ENCODE data around the gene PDE9A.

The PDE9A gene

GRCh38 chr21:42678618-42679295 lies 25.3 kb downstream of the PDE9A start:
- Histone ChIP-seq H3K4me1 (ENCODE audit: control insufficient read depth, insufficient read depth, low read length) (peaks cover 30% of the 10 kb centered on the region), H3K27me3 (ENCODE audit: control insufficient read depth, insufficient read depth, low read length) (peaks cover 48% of the 10 kb centered on the region), H3K9me3 (replicated peaks; ENCODE audit: low read length) (no peaks in the 10 kb centered on the region), H3K4me2 (ENCODE audit: low read length) (no peak overlapping the region), H3K4me3 (ENCODE audit: low read length) (no peak overlapping the region), H3K9ac (ENCODE audit: low read depth, low read length) (no peak overlapping the region), H3K36me3 (ENCODE audit: insufficient read depth, low read length) (no peaks in the 10 kb centered on the region)

GRCh38 chr21:42679319-42680057 lies 26.1 kb downstream of the PDE9A start:
- no peak overlapping the region for H3K4me2 ChIP-seq (ENCODE audit: low read length)
- H3K9me3 ChIP-seq (replicated peaks; ENCODE audit: low read length) = no peaks in the 10 kb centered on the region
- H3K4me3 ChIP-seq (ENCODE audit: low read length) = no peak overlapping the region
- H3K27me3 ChIP-seq (ENCODE audit: control insufficient read depth, insufficient read depth, low read length) = peaks cover 52% of the 10 kb centered on the region
- H3K4me1 ChIP-seq (ENCODE audit: control insufficient read depth, insufficient read depth, low read length) = peaks cover 34% of the 10 kb centered on the region
- H3K9ac ChIP-seq (ENCODE audit: low read depth, low read length) = no peak overlapping the region
- no peaks in the 10 kb centered on the region for H3K36me3 ChIP-seq (ENCODE audit: insufficient read depth, low read length)

- Histone ChIP-seq H3K9me3 (replicated peaks; ENCODE audit: low read length) (no peaks in the 10 kb centered on the region), H3K36me3 (ENCODE audit: insufficient read depth, low read length) (no peaks in the 10 kb centered on the region), H3K9ac (ENCODE audit: low read depth, low read length) (no peak overlapping the region), H3K4me3 (ENCODE audit: low read length) (no peak overlapping the region), H3K4me2 (ENCODE audit: low read length) (no peak overlapping the region), H3K4me1 (ENCODE audit: control insufficient read depth, insufficient read depth, low read length) (peaks cover 34% of the 10 kb centered on the region), H3K27me3 (ENCODE audit: control insufficient read depth, insufficient read depth, low read length) (peaks cover 48% of the 10 kb centered on the region)
These were observed 26.6 kb downstream of the PDE9A start for GRCh38 chr21:42680058-42680330.

GRCh38 chr21:42680429-42680828 lies 27.0 kb downstream of the PDE9A start:
- Histone ChIP-seq H3K9me3 (replicated peaks; ENCODE audit: low read length) (no peaks in the 10 kb centered on the region), H3K4me3 (ENCODE audit: low read length) (no peak overlapping the region), H3K27me3 (ENCODE audit: control insufficient read depth, insufficient read depth, low read length) (peaks cover 44% of the 10 kb centered on the region), H3K4me1 (ENCODE audit: control insufficient read depth, insufficient read depth, low read length) (peaks cover 38% of the 10 kb centered on the region), H3K9ac (ENCODE audit: low read depth, low read length) (no peak overlapping the region), H3K36me3 (ENCODE audit: insufficient read depth, low read length) (no peaks in the 10 kb centered on the region), H3K4me2 (ENCODE audit: low read length) (no peak overlapping the region)

GRCh38 chr21:42681296-42682206 lies 28.1 kb downstream of the PDE9A start:
- Histone ChIP-seq H3K4me2 (ENCODE audit: low read length) (no peak overlapping the region), H3K27me3 (ENCODE audit: control insufficient read depth, insufficient read depth, low read length) (peaks cover 32% of the 10 kb centered on the region), H3K9me3 (replicated peaks; ENCODE audit: low read length) (no peaks in the 10 kb centered on the region), H3K36me3 (ENCODE audit: insufficient read depth, low read length) (no peaks in the 10 kb centered on the region), H3K9ac (ENCODE audit: low read depth, low read length) (no peak overlapping the region), H3K4me1 (ENCODE audit: control insufficient read depth, insufficient read depth, low read length) (peaks cover 38% of the 10 kb centered on the region), H3K4me3 (ENCODE audit: low read length) (no peak overlapping the region)

- Histone ChIP-seq H3K9ac (ENCODE audit: low read depth, low read length) (no peak overlapping the region), H3K4me3 (ENCODE audit: low read length) (no peak overlapping the region), H3K36me3 (ENCODE audit: insufficient read depth, low read length) (no peaks in the 10 kb centered on the region), H3K9me3 (replicated peaks; ENCODE audit: low read length) (no peaks in the 10 kb centered on the region), H3K27me3 (ENCODE audit: control insufficient read depth, insufficient read depth, low read length) (peaks cover 30% of the 10 kb centered on the region), H3K4me1 (ENCODE audit: control insufficient read depth, insufficient read depth, low read length) (peaks cover 34% of the 10 kb centered on the region), H3K4me2 (ENCODE audit: low read length) (no peak overlapping the region)
These were observed 29.3 kb downstream of the PDE9A start for GRCh38 chr21:42682661-42683210.

GRCh38 chr21:42683371-42684108 lies 30.1 kb downstream of the PDE9A start:
- no peak overlapping the region for H3K4me3 ChIP-seq (ENCODE audit: low read length)
- peaks cover 31% of the 10 kb centered on the region for H3K27me3 ChIP-seq (ENCODE audit: control insufficient read depth, insufficient read depth, low read length)
- H3K4me1 ChIP-seq (ENCODE audit: control insufficient read depth, insufficient read depth, low read length) = peaks cover 26% of the 10 kb centered on the region
- H3K9me3 ChIP-seq (replicated peaks; ENCODE audit: low read length) = no peaks in the 10 kb centered on the region
- no peak overlapping the region for H3K4me2 ChIP-seq (ENCODE audit: low read length)
- no peak overlapping the region for H3K9ac ChIP-seq (ENCODE audit: low read depth, low read length)
- no peaks in the 10 kb centered on the region for H3K36me3 ChIP-seq (ENCODE audit: insufficient read depth, low read length)

- Histone ChIP-seq H3K27me3 (ENCODE audit: control insufficient read depth, insufficient read depth, low read length) (peaks cover 34% of the 10 kb centered on the region), H3K36me3 (ENCODE audit: insufficient read depth, low read length) (no peaks in the 10 kb centered on the region), H3K4me2 (ENCODE audit: low read length) (peak overlapping the region; percentile 82), H3K4me3 (ENCODE audit: low read length) (peak overlapping the region; percentile 61), H3K9me3 (replicated peaks; ENCODE audit: low read length) (no peaks in the 10 kb centered on the region), H3K9ac (ENCODE audit: low read depth, low read length) (peak overlapping the region; percentile 61), H3K4me1 (ENCODE audit: control insufficient read depth, insufficient read depth, low read length) (peaks cover 24% of the 10 kb centered on the region)
These were observed 30.9 kb downstream of the PDE9A start for GRCh38 chr21:42684109-42684916.

GRCh38 chr21:42685036-42685435 lies 31.6 kb downstream of the PDE9A start:
- peak overlapping the region; percentile 61 for H3K9ac ChIP-seq (ENCODE audit: low read depth, low read length)
- peaks cover 32% of the 10 kb centered on the region for H3K27me3 ChIP-seq (ENCODE audit: control insufficient read depth, insufficient read depth, low read length)
- H3K4me1 ChIP-seq (ENCODE audit: control insufficient read depth, insufficient read depth, low read length) = peaks cover 24% of the 10 kb centered on the region
- H3K4me2 ChIP-seq (ENCODE audit: low read length) = peak overlapping the region; percentile 82
- no peaks in the 10 kb centered on the region for H3K9me3 ChIP-seq (replicated peaks; ENCODE audit: low read length)
- peak overlapping the region; percentile 61 for H3K4me3 ChIP-seq (ENCODE audit: low read length)
- H3K36me3 ChIP-seq (ENCODE audit: insufficient read depth, low read length) = no peaks in the 10 kb centered on the region

GRCh38 chr21:42685954-42686500 lies 32.6 kb downstream of the PDE9A start:
- H3K9ac ChIP-seq (ENCODE audit: low read depth, low read length) = no peak overlapping the region
- no peaks in the 10 kb centered on the region for H3K36me3 ChIP-seq (ENCODE audit: insufficient read depth, low read length)
- peaks cover 24% of the 10 kb centered on the region for H3K4me1 ChIP-seq (ENCODE audit: control insufficient read depth, insufficient read depth, low read length)
- no peaks in the 10 kb centered on the region for H3K9me3 ChIP-seq (replicated peaks; ENCODE audit: low read length)
- no peak overlapping the region for H3K4me2 ChIP-seq (ENCODE audit: low read length)
- peaks cover 31% of the 10 kb centered on the region for H3K27me3 ChIP-seq (ENCODE audit: control insufficient read depth, insufficient read depth, low read length)
- H3K4me3 ChIP-seq (ENCODE audit: low read length) = no peak overlapping the region
